DND-41 (cell line): ENCODE measurements around the gene PTPRCAP.
"Not testable (repeated sequence)": the region's sequence is repeated elsewhere in the genome, so short reads cannot be mapped to it uniquely, and the experiment has no call there.

Experiments
- ATAC-seq: fragments of 200-7000 bp; cut with Tn5 transposase; 3 replicates; pipeline ENCODE4 v1.9.1; 2021; ENCODE audit warnings: low read depth; ENCODE audit not compliant: insufficient read depth
- DNase-seq: peaks from one replicate; pipeline ENCODE4 v3.0.0-alpha.2; 2020
- H2AFZ ChIP-seq: 2 replicates; pipeline ENCODE4 v1.6.0; 2012; ENCODE audit warnings: low read depth, low read length
- H3K27ac ChIP-seq: 2 replicates; pipeline ENCODE4 v1.5.1; 2012; ENCODE audit warnings: low read length, inconsistent platforms
- H3K27me3 ChIP-seq: fragments of 200-600 bp; sonication (generic); 2 replicates; pipeline ENCODE4 v1.6.0; 2012; ENCODE audit warnings: low read length, mild to moderate bottlenecking, inconsistent platforms; ENCODE audit not compliant: insufficient read depth, poor library complexity
- H3K36me3 ChIP-seq: 2 replicates; pipeline ENCODE4 v1.5.1; 2012; ENCODE audit warnings: low read length, inconsistent platforms; ENCODE audit not compliant: insufficient read depth
- H3K4me1 ChIP-seq: 2 replicates; pipeline ENCODE4 v1.5.1; 2012; ENCODE audit warnings: mild to moderate bottlenecking, low read length; ENCODE audit not compliant: insufficient read depth
- H3K4me2 ChIP-seq: 2 replicates; pipeline ENCODE4 v1.6.0; 2012; ENCODE audit warnings: mild to moderate bottlenecking, moderate library complexity, low read length, inconsistent platforms; ENCODE audit not compliant: insufficient read depth
- H3K4me3 ChIP-seq, 2 experiments: fragments of 200-600 bp in 1 of 2; shearing (Covaris generic) in 1 of 2; 2 replicates each; pipeline ENCODE4 v1.5.1; 2012 to 2016; ENCODE audit warnings: inconsistent platforms in 2 of 2, low read length in 2 of 2, mild to moderate bottlenecking in 2 of 2, low read depth in 1 of 2, moderate library complexity in 1 of 2
- H3K79me2 ChIP-seq: 2 replicates; pipeline ENCODE4 v1.6.0; 2012; ENCODE audit warnings: low read length, inconsistent platforms; ENCODE audit not compliant: insufficient read depth
- H3K9ac ChIP-seq: 2 replicates; pipeline ENCODE4 v1.6.0; 2012; ENCODE audit warnings: low read depth, mild to moderate bottlenecking, inconsistent platforms, low read length, moderate library complexity
- H3K9me3 ChIP-seq: 2 replicates; pipeline ENCODE4 v1.5.1; 2012; ENCODE audit warnings: low read length, moderate library complexity, mild to moderate bottlenecking, inconsistent platforms; ENCODE audit not compliant: insufficient read depth, severe bottlenecking
- H4K20me1 ChIP-seq: 2 replicates; pipeline ENCODE4 v1.6.0; 2012; ENCODE audit warnings: low read length; ENCODE audit not compliant: insufficient read depth
- EZH2 ChIP-seq: IDR thresholded peaks from 3 replicates; pipeline ENCODE4 v1.6.1; 2012; ENCODE audit warnings: borderline replicate concordance, low read depth, mild to moderate bottlenecking, moderate library complexity, low read length, inconsistent platforms; ENCODE audit not compliant: severe bottlenecking
- TF ChIP-seq, protein P1 (sequence below): IDR thresholded peaks from 2 replicates; pipeline ENCODE4 v1.5.1; 2012; ENCODE audit warnings: borderline replicate concordance, low read length, moderate library complexity, mild to moderate bottlenecking; ENCODE audit not compliant: poor library complexity, severe bottlenecking; ENCODE audit errors: extremely low read depth

Gene PTPRCAP

DNA sequence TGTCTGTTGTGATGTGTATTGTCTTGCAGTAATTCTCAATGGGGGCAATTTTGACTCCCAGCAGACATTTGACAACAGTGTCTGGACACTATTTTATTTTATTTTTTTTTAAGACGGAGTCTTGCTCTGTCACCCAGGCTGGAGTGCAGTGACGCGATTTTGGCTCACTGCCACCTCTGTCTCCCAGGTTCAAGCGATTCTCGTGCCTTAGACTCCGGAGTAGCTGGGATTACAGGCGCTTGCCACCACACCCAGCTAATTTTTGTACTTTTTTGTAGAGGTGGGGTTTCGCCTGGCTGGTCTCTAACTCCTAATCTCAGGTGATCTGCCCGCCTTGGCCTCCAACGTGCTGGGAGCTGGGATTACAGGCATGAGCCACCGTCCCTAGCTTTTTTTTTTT, 7.8 kb downstream of the PTPRCAP start:
- Histone ChIP-seq H3K4me2 (peak overlapping the region; percentile 80), H3K9me3 (no peaks in the 10 kb centered on the region), H3K9ac (peak overlapping the region; percentile 74), H2AFZ (no peak overlapping the region), H3K27ac (no peak overlapping the region), H3K36me3 (peaks cover 48% of the 10 kb centered on the region), H3K79me2 (peaks cover 65% of the 10 kb centered on the region), H3K4me3 (peak overlapping the region in 1 of 2 experiments; percentile 90; a peak in 1 of 4 replicates), H4K20me1 (peaks cover 39% of the 10 kb centered on the region), H3K4me1 (peaks cover 61% of the 10 kb centered on the region), H3K27me3 (no peaks in the 10 kb centered on the region)
- no peak for ATAC-seq
- no peak for TF ChIP-seq EZH2
- TF ChIP-seq, protein P1, sequence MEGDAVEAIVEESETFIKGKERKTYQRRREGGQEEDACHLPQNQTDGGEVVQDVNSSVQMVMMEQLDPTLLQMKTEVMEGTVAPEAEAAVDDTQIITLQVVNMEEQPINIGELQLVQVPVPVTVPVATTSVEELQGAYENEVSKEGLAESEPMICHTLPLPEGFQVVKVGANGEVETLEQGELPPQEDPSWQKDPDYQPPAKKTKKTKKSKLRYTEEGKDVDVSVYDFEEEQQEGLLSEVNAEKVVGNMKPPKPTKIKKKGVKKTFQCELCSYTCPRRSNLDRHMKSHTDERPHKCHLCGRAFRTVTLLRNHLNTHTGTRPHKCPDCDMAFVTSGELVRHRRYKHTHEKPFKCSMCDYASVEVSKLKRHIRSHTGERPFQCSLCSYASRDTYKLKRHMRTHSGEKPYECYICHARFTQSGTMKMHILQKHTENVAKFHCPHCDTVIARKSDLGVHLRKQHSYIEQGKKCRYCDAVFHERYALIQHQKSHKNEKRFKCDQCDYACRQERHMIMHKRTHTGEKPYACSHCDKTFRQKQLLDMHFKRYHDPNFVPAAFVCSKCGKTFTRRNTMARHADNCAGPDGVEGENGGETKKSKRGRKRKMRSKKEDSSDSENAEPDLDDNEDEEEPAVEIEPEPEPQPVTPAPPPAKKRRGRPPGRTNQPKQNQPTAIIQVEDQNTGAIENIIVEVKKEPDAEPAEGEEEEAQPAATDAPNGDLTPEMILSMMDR = no peak
- DNase-seq = no peak

DNA sequence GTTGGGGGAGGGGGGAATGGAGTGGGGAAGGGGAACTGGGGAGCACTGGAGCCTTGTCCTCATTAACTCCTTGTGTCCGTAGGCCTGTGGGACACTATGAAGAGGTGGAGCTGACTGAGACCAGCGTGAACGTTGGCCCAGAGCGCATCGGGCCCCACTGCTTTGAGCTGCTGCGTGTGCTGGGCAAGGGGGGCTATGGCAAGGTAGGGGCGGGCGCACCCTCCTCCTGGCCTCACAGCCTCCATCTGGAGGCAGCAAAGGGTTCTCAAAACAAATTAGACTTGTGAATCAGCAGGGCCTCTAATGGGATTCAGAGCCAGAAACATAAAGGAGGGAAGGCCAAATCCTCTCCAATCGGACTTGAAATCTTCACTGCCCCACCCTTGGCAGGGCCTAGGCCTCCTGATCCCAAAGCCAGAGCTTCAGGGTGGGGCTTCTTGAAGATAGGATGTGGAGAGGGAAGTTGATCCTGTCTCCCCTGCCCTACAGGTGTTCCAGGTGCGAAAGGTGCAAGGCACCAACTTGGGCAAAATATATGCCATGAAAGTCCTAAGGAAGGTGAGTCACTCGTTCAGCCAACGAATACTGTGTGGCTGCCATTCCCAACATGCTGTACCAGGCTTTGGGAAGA, 8.3 kb downstream of the PTPRCAP start:
- TF ChIP-seq, protein P1 = no peak
- no peak for TF ChIP-seq EZH2
- Histone ChIP-seq H3K79me2 (peaks cover 60% of the 10 kb centered on the region), H3K4me2 (peak overlapping the region; percentile 80), H3K9ac (peak overlapping the region; percentile 74), H3K27me3 (no peaks in the 10 kb centered on the region), H3K9me3 (no peaks in the 10 kb centered on the region), H4K20me1 (peaks cover 34% of the 10 kb centered on the region), H3K36me3 (peaks cover 42% of the 10 kb centered on the region), H3K4me1 (peaks cover 55% of the 10 kb centered on the region), H3K27ac (peak overlapping the region; percentile 97), H2AFZ (no peak overlapping the region), H3K4me3 (peak overlapping the region; percentile 88 to 90)
- no peak for ATAC-seq
- peak; percentile 15 for DNase-seq

GRCh38 chr11:67428052-67429001, 9.2 kb downstream of the PTPRCAP start, which contains the start of gene RPS6KB2:
RPS6KB2 (plus strand) TSS chr11:67428494; CDS start chr11:67428546, 52 bp downstream.
- ATAC-seq (peak; percentile 77), DNase-seq (peak; percentile 98)
- TF ChIP-seq, protein P1 = no peak
- TF ChIP-seq EZH2 = no peak
- H3K36me3 ChIP-seq = peaks cover 34% of the 10 kb centered on the region
- peak within 1 kb of the TSS; percentile 80 for H3K4me2 ChIP-seq
- peak within 1 kb of the TSS; percentile 88 to 90 for H3K4me3 ChIP-seq
- H3K27ac ChIP-seq = peak within 1 kb of the TSS; percentile 97
- peaks cover 51% of the 10 kb centered on the region for H3K79me2 ChIP-seq
- peaks cover 47% of the 10 kb centered on the region for H3K4me1 ChIP-seq
- no peaks in the 10 kb centered on the region for H3K27me3 ChIP-seq
- H2AFZ ChIP-seq = peak within 1 kb of the TSS; percentile 95
- H3K9ac ChIP-seq = peak within 1 kb of the TSS; percentile 74
- H4K20me1 ChIP-seq = peaks cover 26% of the 10 kb centered on the region
- H3K9me3 ChIP-seq = no peaks in the 10 kb centered on the region

GRCh38 chr11:67427364-67427859, 10.1 kb downstream of the PTPRCAP start:
- ATAC-seq, H3K9me3 ChIP-seq, H3K27me3 ChIP-seq, DNase-seq: not testable (repeated sequence)
- Histone ChIP-seq H3K4me3 (peak overlapping the region; percentile 88 to 90), H4K20me1 (peaks cover 16% of the 10 kb centered on the region), H3K27ac (peak overlapping the region; percentile 97), H3K79me2 (peaks cover 44% of the 10 kb centered on the region), H3K4me2 (peak overlapping the region; percentile 80), H3K36me3 (peaks cover 25% of the 10 kb centered on the region), H3K9ac (peak overlapping the region; percentile 74), H2AFZ (peak overlapping the region; percentile 95), H3K4me1 (peaks cover 42% of the 10 kb centered on the region)
